WTC11 (cell line): ENCODE measurements around the gene ASB1.

ENCODE experiments used
- CTCF ChIP-seq: fragments of 200-600 bp; IDR thresholded peaks from 2 replicates; pipeline ENCODE4 v1.8.0; 2022; ENCODE audit warnings: antibody characterized with exemption
- E2F5 ChIP-seq: sonication (generic); formaldehyde crosslinking; IDR thresholded peaks from 2 replicates; pipeline ENCODE4 v1.8.1; 2022; ENCODE audit warnings: mild to moderate bottlenecking, moderate library complexity, missing genetic modification reagents
- FOXJ3 ChIP-seq: sonication (generic); formaldehyde crosslinking; IDR thresholded peaks from 2 replicates; pipeline ENCODE4 v1.9.0; 2021; ENCODE audit warnings: missing genetic modification reagents, mild to moderate bottlenecking, borderline replicate concordance
- FOXK1 ChIP-seq: sonication (generic); formaldehyde crosslinking; IDR thresholded peaks from 2 replicates; pipeline ENCODE4 v1.8.0; 2022; ENCODE audit warnings: mild to moderate bottlenecking, moderate library complexity, missing genetic modification reagents
- MAX ChIP-seq: sonication (generic); formaldehyde crosslinking; IDR thresholded peaks from 2 replicates; pipeline ENCODE4 v1.8.0; 2022; ENCODE audit warnings: mild to moderate bottlenecking, missing genetic modification reagents
- NR3C1 ChIP-seq: sonication (generic); formaldehyde crosslinking; conservative IDR thresholded peaks from 2 replicates; pipeline ENCODE4 v1.8.1; 2023; ENCODE audit warnings: low read depth, mild to moderate bottlenecking, missing genetic modification reagents
- OVOL2 ChIP-seq: fragments of 250-450 bp; sonication (Bioruptor Pico); IDR thresholded peaks from 2 replicates; pipeline ENCODE4 v1.9.0; 2021; ENCODE audit warnings: mild to moderate bottlenecking, borderline replicate concordance
- SMAD4 ChIP-seq: sonication (generic); formaldehyde crosslinking; IDR thresholded peaks from 2 replicates; pipeline ENCODE4 v1.8.0; 2022; ENCODE audit warnings: mild to moderate bottlenecking, missing genetic modification reagents
- TEAD4 ChIP-seq: sonication (generic); formaldehyde crosslinking; IDR thresholded peaks from 2 replicates; pipeline ENCODE4 v1.8.0; 2022; ENCODE audit warnings: mild to moderate bottlenecking, missing genetic modification reagents
- ZSCAN18 ChIP-seq: fragments of 250-450 bp; sonication (Bioruptor Pico); IDR thresholded peaks from 2 replicates; pipeline ENCODE4 v2.1.2; 2022; ENCODE audit warnings: mild to moderate bottlenecking, moderate library complexity

- TF ChIP-seq TEAD4 (CRISPR knock-in tag) = no peak
- TF ChIP-seq CTCF = no peak
- TF ChIP-seq SMAD4 = no peak
- no peak for TF ChIP-seq MAX (CRISPR knock-in tag)
- TF ChIP-seq E2F5 (CRISPR knock-in tag) = no peak
- TF ChIP-seq FOXK1 = no peak
- no peak for TF ChIP-seq FOXJ3 (CRISPR knock-in tag)
- no peak for TF ChIP-seq ZSCAN18 (CRISPR knock-in tag)
- TF ChIP-seq NR3C1 (CRISPR knock-in tag) = no peak
- no peak for TF ChIP-seq OVOL2 (CRISPR knock-in tag)
These were observed 46.3 kb downstream of the ASB1 start for GRCh38 chr2:238473014-238473413.
